ENCODE results near the gene FXR2. TPM values are rescaled to one million over a fixed set of nuclear protein-coding genes. Genes with fewer than 3 reads are reported as not detected.

Gene FXR2
- total and polyA plus RNA-seq, 2 donors from 2014 or later, result 29.3 to 59.2 TPM

DNA sequence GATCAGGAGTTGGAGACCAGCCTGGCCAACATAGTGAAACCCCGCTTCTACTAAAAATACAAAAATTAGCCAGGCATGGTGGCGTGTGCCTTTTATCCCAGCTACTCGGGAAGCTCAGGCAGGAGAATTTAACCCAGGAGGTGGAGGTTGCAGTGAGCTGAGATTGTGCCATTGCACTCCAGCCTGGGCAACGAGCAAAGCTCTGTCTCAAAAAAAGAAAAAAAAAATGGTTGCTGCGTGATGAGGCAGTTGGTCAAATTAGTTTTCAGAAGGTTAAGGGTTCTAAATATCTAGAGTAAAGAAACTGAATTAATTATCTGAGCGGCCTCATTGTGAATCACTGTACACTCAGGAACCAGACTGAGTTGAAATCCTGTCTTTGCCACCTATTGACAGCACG, 38.7 kb downstream of the FXR2 start:
- FAIRE-seq, result no peak
- no peak overlapping the region for H3K27ac ChIP-seq (ENCODE audit: low read depth in 2 of 2, low read length in 2 of 2)
- no peak overlapping the region for H3K4me3 ChIP-seq (ENCODE audit: low read length in 3 of 3)
- TF ChIP-seq, protein P1, sequence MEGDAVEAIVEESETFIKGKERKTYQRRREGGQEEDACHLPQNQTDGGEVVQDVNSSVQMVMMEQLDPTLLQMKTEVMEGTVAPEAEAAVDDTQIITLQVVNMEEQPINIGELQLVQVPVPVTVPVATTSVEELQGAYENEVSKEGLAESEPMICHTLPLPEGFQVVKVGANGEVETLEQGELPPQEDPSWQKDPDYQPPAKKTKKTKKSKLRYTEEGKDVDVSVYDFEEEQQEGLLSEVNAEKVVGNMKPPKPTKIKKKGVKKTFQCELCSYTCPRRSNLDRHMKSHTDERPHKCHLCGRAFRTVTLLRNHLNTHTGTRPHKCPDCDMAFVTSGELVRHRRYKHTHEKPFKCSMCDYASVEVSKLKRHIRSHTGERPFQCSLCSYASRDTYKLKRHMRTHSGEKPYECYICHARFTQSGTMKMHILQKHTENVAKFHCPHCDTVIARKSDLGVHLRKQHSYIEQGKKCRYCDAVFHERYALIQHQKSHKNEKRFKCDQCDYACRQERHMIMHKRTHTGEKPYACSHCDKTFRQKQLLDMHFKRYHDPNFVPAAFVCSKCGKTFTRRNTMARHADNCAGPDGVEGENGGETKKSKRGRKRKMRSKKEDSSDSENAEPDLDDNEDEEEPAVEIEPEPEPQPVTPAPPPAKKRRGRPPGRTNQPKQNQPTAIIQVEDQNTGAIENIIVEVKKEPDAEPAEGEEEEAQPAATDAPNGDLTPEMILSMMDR (IDR thresholded peaks at IDR 0.05; ENCODE audit: borderline replicate concordance, extremely low read depth, insufficient read depth), result no peak
- DNase-seq, result no peak
- H3K9me3 ChIP-seq (ENCODE audit: control insufficient read depth in 2 of 3, insufficient read depth in 1 of 3, low read length in 3 of 3), result no peaks in the 10 kb centered on the region
- peaks cover 31 to 57% (median 41%) of the 10 kb centered on the region in 3 donors for H3K36me3 ChIP-seq (ENCODE audit: control insufficient read depth in 2 of 3, insufficient read depth in 3 of 3, low read length in 3 of 3)
- intact Hi-C loops (cut with DNase I), result no loop called here
- peaks cover 9 to 39% (median 32%) of the 10 kb centered on the region in 3 donors for H3K4me1 ChIP-seq (ENCODE audit: control insufficient read depth in 2 of 3, insufficient read depth in 2 of 3, low read depth in 1 of 3, low read length in 3 of 3)
- no peaks in the 10 kb centered on the region for H3K27me3 ChIP-seq (ENCODE audit: control insufficient read depth, insufficient read depth, low read length)
- H3K9ac ChIP-seq (ENCODE audit: low read length in 3 of 3), result no peak overlapping the region

DNA sequence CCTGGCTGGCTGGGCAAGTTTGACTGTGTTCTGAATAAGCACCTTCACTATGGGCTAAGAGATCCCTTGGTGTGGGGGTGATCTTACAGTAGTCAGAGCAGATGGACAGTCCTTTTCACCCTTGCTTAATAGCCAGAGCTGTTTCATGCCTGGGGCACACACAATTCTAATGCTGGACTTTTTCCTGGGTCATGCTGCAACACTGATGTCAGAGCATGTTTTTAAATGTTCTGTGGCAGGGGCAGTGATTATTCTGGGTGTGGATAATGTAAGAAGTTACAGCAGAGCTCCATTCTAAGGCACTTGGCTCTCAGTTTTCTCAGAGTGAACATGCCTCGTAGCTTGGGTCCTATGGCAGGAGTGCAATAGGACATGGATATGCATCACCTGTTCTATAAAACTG, 39.2 kb downstream of the FXR2 start:
- no peak for FAIRE-seq
- Histone ChIP-seq H3K9me3 (ENCODE audit: control insufficient read depth in 2 of 3, insufficient read depth in 1 of 3, low read length in 3 of 3) (no peaks in the 10 kb centered on the region), H3K27ac (ENCODE audit: low read depth in 2 of 2, low read length in 2 of 2) (no peak overlapping the region), H3K4me1 (ENCODE audit: control insufficient read depth in 2 of 3, insufficient read depth in 2 of 3, low read depth in 1 of 3, low read length in 3 of 3) (peaks cover 9 to 37% (median 29%) of the 10 kb centered on the region in 3 donors), H3K9ac (ENCODE audit: low read length in 3 of 3) (no peak overlapping the region), H3K4me3 (ENCODE audit: low read length in 3 of 3) (no peak overlapping the region), H3K27me3 (ENCODE audit: control insufficient read depth, insufficient read depth, low read length) (no peaks in the 10 kb centered on the region), H3K36me3 (ENCODE audit: control insufficient read depth in 2 of 3, insufficient read depth in 3 of 3, low read length in 3 of 3) (peaks cover 31 to 61% (median 45%) of the 10 kb centered on the region in 3 donors)
- no peak for DNase-seq
- intact Hi-C loops (cut with DNase I), result no loop called here
- TF ChIP-seq, protein P1 (IDR thresholded peaks at IDR 0.05; ENCODE audit: borderline replicate concordance, extremely low read depth, insufficient read depth), result no peak

DNA sequence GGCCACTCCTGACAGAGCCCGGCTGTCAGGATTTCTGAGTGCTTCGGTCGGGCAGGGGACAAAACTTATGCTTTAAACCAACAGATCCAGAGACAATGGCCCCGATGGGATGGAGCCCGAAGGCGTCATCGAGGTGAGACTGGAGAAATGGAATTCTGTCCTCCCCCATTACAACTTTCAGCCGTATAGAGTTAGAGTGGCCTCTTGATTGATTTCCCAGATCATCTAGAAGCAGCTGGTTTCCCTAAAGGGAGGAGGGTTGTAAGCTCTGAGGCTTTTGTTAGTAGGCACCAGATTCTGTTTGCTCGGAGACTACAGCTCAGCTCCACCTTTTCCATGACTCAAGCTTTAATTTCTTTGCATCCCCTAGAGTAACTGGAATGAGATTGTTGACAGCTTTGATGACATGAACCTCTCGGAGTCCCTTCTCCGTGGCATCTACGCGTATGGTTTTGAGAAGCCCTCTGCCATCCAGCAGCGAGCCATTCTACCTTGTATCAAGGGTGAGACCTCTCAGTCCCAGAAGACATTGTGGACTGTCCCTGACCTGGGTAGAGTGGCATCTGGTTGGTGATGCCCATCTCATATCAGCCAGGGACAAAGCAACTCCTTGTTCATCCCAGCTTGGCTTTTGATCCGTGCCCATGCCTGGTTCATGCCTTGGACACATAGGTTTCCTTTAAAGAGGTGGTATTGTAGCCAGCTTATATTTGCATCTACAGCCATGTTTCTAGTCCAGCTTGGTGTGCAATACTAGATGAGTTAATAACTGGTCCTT, 40.3 kb downstream of the FXR2 start:
- intact Hi-C loops (cut with DNase I), result no loop called here
- FAIRE-seq (no peak), DNase-seq (no peak)
- TF ChIP-seq, protein P1 (IDR thresholded peaks at IDR 0.05; ENCODE audit: borderline replicate concordance, extremely low read depth, insufficient read depth), result no peak
- peaks cover 33 to 66% (median 50%) of the 10 kb centered on the region in 3 donors for H3K36me3 ChIP-seq (ENCODE audit: control insufficient read depth in 2 of 3, insufficient read depth in 3 of 3, low read length in 3 of 3)
- no peaks in the 10 kb centered on the region for H3K27me3 ChIP-seq (ENCODE audit: control insufficient read depth, insufficient read depth, low read length)
- peak overlapping the region; percentile 15 to 30 (median 19) for H3K9ac ChIP-seq (ENCODE audit: low read length in 3 of 3)
- H3K9me3 ChIP-seq (ENCODE audit: control insufficient read depth in 2 of 3, insufficient read depth in 1 of 3, low read length in 3 of 3), result no peaks in the 10 kb centered on the region
- peaks cover 9 to 28% (median 18%) of the 10 kb centered on the region in 3 donors for H3K4me1 ChIP-seq (ENCODE audit: control insufficient read depth in 2 of 3, insufficient read depth in 2 of 3, low read depth in 1 of 3, low read length in 3 of 3)
- peak overlapping the region; percentile 59 to 90 (median 74) for H3K4me3 ChIP-seq (ENCODE audit: low read length in 3 of 3)
- peak overlapping the region; percentile 97 to 98 for H3K27ac ChIP-seq (ENCODE audit: low read depth in 2 of 2, low read length in 2 of 2)

Data from kidney (tissue), 14 donors.